GM18519 (cell line): ENCODE data around the gene FOXI3.
"Not testable (repeated sequence)": the region's sequence is repeated elsewhere in the genome, so short reads cannot be mapped to it uniquely, and the experiment has no call there.

Experiments
- ATAC-seq: cut with Tn5 transposase; IDR thresholded peaks from one replicate; pipeline ENCODE4 v1.9.1; 2021; ENCODE audit warnings: mild to moderate bottlenecking, moderate library complexity; ENCODE audit not compliant: unreplicated experiment, low FRiP score

FOXI3 gene

DNA sequence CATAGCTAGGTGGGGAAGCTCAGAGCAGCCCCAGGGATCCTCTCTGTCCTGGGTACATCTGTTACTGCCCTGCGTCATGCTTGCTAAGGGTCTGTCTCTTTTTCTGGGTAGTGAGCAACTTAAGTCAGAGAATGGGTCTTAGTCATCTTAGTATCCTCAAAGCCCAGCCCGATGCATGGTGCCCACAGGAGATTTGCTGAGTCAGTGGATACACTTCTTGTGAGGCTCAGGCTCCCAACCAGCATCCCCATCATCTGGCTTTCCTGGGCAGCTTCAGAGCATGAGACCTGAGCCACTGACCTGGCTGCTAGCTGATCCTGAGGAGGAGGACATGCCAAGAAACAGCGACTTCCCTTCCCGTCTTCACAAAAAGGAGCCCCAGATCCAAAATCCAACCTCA, 10.0 kb downstream of the FOXI3 start:
- ATAC-seq = no peak

DNA sequence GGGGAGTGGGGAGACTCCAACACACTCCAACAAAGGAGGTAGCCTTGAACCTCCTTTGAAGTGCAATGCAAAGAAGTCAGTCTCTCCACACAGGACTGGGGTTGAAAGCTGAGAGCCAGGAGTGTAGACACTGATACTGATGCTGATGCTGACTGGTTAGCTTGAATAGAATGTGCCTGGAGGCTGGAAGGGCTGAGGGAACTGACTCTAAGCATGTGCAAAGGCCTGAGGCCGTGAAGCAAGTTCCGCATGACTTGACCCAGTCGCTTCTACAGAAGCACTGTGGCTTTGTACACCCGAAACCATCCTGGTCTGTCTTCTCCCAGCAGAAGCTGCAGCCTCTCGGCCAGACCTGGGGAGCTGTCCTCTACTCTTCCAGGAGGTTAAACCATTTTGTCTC, 10.4 kb downstream of the FOXI3 start:
- ATAC-seq = no peak

DNA sequence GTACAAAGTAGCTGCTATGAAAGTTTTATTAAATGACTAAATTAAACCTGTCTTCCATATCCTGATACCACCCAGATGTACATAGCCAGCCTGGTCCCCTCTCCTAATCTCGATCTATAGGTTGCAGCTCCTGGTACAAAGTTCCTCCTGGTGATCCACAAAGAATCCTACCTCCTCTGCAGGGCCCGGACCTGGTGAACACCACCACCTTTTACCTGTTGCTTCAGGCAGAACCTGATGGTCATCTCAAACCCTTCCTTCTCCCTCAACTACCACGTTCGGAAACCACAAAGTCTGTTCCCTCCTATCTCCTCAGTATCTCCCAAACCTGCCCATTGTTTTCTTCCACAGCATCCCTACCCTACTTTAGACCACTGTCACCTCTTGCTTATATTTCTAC, 15.5 kb downstream of the FOXI3 start:
- ATAC-seq = no peak

DNA sequence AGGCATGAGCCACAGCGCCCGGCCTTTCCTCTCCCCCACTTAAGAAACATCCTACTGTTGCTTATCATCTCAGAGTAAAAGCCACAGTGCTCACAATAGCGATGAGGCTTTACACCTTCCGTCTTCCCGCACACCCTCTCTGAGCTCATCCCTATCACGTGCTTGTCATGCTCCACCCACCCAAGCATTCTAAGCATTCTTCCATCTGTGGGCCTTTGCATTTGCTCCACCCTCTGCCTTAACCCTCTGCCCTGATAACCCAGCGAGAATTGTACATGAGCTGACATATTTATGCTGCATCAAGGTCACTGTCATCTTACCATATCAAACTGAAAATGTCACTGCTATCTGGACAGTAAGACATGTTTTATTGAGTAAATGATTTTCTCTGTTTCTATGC, 22.6 kb downstream of the FOXI3 start:
- no peak for ATAC-seq

DNA sequence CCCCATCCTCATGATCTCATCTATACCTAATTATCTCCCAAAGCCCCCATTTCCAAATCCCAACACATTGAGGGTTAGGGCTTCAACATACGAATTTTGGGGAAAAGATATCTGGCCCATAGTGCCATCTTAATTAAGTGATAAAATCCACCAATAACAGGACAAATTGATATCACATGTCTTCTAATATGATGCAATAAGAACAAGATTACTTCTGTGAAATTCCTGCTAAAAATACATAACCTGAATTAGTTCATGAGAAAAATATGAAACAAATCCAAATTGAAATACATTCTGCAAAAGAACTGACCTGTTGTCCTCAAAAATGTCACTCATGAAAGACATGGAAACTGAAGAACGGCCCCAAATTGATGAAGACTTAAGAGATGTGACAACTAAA, 28.8 kb downstream of the FOXI3 start:
- no peak for ATAC-seq

DNA sequence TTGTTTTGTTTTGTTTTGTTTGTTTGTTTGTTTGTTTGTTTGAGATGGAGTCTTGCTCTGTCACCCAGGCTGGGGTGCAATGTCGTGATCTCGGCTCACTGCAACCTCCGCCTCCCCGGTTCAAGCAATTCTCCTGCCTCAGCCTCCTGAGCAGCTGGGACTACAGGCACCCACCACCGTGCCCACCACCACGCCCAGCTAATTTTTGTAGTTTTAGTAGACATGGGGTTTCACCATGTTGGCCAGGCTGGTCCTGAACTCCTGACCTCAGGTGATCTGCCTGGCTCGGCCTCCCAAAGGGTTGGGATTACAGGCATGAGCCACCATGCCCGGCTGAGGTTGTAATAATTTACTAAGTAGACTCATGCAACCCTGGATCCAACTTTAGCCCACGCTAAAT, 33.4 kb downstream of the FOXI3 start:
- ATAC-seq = not testable (repeated sequence)

DNA sequence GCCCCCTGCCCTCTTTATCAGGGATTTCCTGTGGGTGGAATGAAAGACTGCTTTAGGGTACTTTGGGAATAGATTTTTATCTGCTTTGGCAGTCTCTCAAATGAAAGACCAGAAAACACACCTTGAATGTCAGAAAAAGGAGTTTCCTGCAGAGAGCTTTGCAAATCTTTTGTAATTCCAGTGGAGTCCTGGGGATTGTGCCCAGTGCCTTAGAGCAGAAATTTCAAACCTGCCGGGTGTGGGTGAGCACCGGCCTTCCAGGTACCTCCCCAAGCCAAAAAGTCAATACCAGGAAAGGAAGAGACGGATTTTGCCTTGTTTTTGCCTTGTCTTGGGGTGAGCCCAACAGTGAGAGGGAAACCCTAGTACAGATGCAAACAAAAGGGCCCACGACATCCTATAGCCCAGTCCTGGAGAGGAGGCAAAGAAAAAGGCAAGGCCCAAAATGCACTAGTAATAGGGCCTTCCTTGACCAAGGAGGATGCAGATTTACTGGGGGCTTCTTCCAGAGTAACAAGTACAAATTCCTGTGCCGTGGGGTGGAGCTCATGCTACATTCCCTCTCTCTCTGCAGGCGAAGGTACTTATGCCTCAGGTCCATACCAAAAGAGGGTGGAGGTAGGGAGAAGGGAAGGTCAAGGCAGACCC, 36.4 kb downstream of the FOXI3 start:
- no peak for ATAC-seq

DNA sequence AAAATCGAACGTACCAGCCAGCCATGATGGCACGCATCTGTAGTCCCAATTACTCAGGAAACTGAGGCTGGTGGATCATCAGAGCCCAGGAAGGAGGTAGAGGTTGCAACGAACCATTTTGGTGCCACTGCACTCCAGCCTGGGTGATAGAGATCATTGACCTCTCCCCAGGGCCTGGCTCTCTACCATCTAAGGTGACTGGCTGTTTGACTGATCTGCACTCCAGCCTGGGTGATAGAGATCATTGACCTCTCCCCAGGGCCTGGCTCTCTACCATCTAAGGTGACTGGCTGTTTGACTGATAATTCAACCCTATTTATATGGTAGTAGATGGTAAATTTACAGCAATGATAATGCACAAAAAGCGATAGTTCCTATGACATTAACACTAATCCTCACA, 43.6 kb downstream of the FOXI3 start:
- not testable (repeated sequence) for ATAC-seq

DNA sequence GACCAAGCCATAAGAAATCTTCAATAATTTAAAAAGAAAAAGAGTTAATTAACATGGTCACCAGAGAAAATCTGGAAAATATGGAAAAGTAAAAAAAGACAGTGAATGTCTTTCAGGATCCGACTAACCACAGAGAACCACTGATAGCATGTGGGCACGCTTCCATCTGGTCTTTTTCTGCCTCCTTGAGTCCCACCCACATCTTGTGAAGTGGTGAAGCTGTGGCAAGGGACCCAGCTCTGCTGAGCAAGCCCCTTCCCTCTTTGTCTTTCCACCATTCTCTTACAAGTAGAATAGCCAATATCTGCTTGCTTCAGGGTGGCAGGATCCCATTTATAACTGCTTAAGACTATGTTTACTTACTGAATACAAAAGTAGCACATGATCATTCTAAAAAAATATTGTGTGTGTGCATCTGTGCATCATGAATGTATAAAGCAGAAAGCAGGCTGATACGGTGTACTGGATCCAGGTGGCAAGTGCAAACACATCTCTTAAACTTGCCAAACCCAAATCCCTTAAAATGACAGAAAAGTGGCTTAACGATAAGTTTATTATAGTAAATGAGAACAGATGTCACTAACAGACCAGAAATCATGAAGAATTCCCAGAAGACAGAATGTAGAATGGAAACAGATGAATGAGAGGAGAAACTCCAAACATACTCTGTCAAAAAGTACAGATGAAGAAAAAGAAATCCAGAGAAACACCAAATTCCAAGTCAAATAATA, 52.3 kb downstream of the FOXI3 start:
- no peak for ATAC-seq

DNA sequence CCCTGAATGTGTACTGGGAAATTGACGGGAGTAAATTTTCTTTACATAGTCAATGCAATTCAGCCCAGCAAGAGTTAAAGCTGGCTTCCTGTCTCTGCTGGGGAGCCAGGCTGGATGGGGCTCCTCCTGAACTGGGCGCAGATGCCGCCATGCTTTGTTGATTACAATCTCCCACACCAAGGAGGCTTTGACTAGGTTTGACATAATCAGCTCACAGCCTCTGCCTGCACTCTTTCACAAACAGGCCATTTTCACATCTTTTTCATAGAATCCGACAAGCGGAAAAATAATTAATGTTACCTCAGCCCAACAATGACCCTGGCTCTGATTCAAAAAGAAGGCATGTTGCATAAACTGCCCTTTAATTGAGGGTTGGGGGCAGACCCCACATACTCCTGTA, 54.3 kb downstream of the FOXI3 start:
- no peak for ATAC-seq
